ENCODE data around the gene BMPR1B.

BMPR1B gene

DNA sequence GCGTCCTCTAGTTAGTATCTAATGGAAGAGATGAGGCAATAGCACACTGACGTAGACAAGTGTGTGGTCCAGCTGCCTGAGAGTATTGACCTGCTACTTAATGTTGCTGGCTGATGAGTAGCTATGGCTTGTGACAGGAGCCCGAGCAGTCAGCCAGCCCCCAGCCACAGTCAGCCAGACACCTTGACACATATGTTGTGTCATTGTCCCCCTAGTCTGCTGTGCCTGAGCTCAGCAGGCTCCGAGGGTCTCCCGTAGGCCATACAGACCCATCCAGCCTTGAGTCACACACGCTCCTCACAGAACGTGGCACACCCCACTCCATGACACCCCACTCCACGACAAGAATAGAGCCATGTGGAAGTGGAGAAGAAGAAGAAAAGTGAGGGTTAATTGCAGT lies 428.9 kb downstream of the BMPR1B start:
- no peak for DNase-seq (ENCODE audit: low read depth in 2 of 2)

GRCh38 chr4:95188701-95189370 lies 431.1 kb downstream of the BMPR1B start:
- DNase-seq (ENCODE audit: low read depth in 2 of 2), result no peak

- DNase-seq (ENCODE audit: low read depth in 2 of 2), result no peak
Observed at GRCh38 chr4:95190751-95191436, 433.1 kb downstream of the BMPR1B start.

- DNase-seq (ENCODE audit: low read depth in 2 of 2), result no peak
Observed at GRCh38 chr4:95191537-95191936, 433.8 kb downstream of the BMPR1B start.

GRCh38 chr4:95193391-95194224 lies 435.9 kb downstream of the BMPR1B start:
- DNase-seq (ENCODE audit: low read depth in 2 of 2), result no peak

DNA sequence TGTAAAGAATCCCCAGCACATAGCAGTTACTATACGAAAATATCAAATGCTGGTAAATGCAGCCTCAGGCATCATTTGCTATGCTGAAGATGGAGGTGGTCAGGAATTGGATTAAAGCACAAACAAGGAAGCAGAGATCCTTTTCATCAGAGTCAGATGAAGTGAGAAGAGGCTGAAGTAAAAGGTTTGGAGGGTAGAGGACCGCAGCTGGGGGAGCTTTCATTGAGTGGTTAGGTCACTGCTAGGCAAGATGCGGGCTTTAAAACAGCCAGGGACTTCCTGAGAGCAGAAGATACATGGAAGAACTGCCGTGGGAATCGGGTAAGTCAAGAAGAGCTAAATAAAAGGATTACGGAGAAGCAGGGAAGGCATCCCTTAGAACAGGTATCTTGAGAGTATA lies 439.6 kb downstream of the BMPR1B start:
- no peak for DNase-seq (ENCODE audit: low read depth in 2 of 2)

GRCh38 chr4:95198961-95199360 lies 441.2 kb downstream of the BMPR1B start:
- DNase-seq (ENCODE audit: low read depth in 2 of 2), result no peak

- DNase-seq (ENCODE audit: low read depth in 2 of 2), result no peak
Observed at GRCh38 chr4:95204267-95204844, 446.6 kb downstream of the BMPR1B start.

- no peak for DNase-seq (ENCODE audit: low read depth in 2 of 2)
Observed at GRCh38 chr4:95204873-95205272, 447.1 kb downstream of the BMPR1B start.

Data from stimulated activated CD4-positive, alpha-beta T cell treated with anti-CD3 and anti-CD28 coated beads, Interleukin-12 subunit alpha, Interleukin-12 subunit beta, amount 100 ng/mL, for 24 hours (primary cell).